ENCODE data around the gene HES4. TPM values are rescaled to one million over a fixed set of nuclear protein-coding genes. Genes with fewer than 3 reads are reported as not detected.

HES4 gene
- total and polyA plus RNA-seq, 2 of the 13 experiments (the other 11 are each of a cell fraction or from before 2014, with no cell fraction given): 8.8 to 10.6 TPM

- TF ChIP-seq ZNF547 (CRISPR knock-in tag; IDR thresholded peaks at IDR 0.05) (peak; percentile 35; the same call in 1 of the 2 replicates), CEBPB (IDR thresholded peaks at IDR 0.05; ENCODE audit: borderline replicate concordance, low read depth, low read length) (no peak), ZFP36L1 (CRISPR knock-in tag; IDR thresholded peaks at IDR 0.05) (0 out of 2 replicates have a peak, but pooled peaks have one; percentile 11), PCBP2 (optimal IDR thresholded peaks at IDR 0.05; ENCODE audit: low read depth, low read length, poor library complexity, severe bottlenecking) (no peak), HOMEZ (CRISPR knock-in tag; IDR thresholded peaks at IDR 0.05; ENCODE audit: low read depth) (no peak), HNRNPUL1 (IDR thresholded peaks at IDR 0.05; ENCODE audit: low read depth, low read length) (no peak), ZNF232 (CRISPR knock-in tag; IDR thresholded peaks at IDR 0.05; ENCODE audit: borderline replicate concordance) (no peak), ZNF605 (CRISPR knock-in tag; IDR thresholded peaks at IDR 0.05) (peak; percentile 86; the same call in 1 of the 2 replicates), CEBPZ (IDR thresholded peaks at IDR 0.05; ENCODE audit: low read length) (no peak), ZHX1 (CRISPR knock-in tag; IDR thresholded peaks at IDR 0.05; ENCODE audit: low read depth) (no peak), ZSCAN12 (CRISPR knock-in tag; IDR thresholded peaks at IDR 0.05) (no peak), ZNF580 (CRISPR knock-in tag; IDR thresholded peaks at IDR 0.05; ENCODE audit: borderline replicate concordance, low read depth) (no peak), RORA (CRISPR knock-in tag; IDR thresholded peaks at IDR 0.05) (no peak), PRDM10 (CRISPR knock-in tag; IDR thresholded peaks at IDR 0.05; ENCODE audit: low read depth) (no peak; the same call in 1 of the 2 replicates), ZNF782 (CRISPR knock-in tag; IDR thresholded peaks at IDR 0.05; ENCODE audit: borderline replicate concordance) (no peak), ZNF678 (CRISPR knock-in tag; IDR thresholded peaks at IDR 0.05) (no peak), ZNF121 (CRISPR knock-in tag; IDR thresholded peaks at IDR 0.05) (no peak), SUZ12 (IDR thresholded peaks at IDR 0.05; ENCODE audit: low read depth, low read length) (no peak)
Observed at GRCh38 chr1:966135-966703, 33.7 kb downstream of the HES4 start, which contains the start of gene PLEKHN1 (continued).

Measured in HepG2 (cell line).